ENCODE measurements around the gene EFCC1.

Gene EFCC1

DNA sequence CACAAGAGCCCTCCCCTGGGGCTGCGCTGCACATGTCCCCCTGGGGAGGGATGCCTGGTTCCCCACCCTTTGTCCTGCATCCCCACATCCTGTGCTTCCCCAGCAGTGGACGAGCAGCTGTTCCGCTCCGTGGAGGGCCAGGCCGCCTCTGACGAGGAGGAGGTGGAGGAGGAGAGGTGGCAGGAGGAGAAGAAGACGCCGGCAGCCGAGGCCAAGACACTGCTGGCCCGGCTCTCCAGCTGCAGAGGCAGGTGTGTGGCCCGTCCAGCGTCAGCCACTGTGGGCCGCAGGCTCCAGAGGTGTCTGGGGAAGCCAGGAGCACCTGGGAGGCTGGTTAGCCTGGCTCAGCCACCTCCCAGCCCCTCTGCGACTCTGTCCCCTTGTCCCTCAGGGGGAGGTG is 31.6 kb downstream of the EFCC1 start:
- FAIRE-seq: no peak
- DNase-seq (ENCODE audit: low spot score): no peak

DNA sequence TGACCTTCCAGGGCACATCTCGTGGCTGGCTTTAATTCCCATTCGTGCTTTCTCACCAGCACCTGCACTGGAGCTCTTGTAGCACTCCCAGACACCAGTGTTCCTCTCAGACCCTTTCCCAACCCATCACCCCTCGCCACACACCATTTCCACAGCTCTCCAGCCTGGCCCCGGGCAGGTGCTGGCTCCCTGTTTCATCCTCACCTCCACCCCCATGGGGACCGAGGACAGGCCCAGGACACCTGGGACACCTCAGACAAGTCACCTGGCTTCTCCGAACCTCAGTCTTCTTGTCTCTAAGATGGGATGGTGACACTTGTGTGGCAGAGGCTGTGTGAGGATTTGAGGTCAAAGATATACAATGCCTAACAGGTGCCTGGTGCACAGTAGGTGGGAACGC is 32.0 kb downstream of the EFCC1 start:
- FAIRE-seq (no peak), DNase-seq (ENCODE audit: low spot score) (no peak)

DNA sequence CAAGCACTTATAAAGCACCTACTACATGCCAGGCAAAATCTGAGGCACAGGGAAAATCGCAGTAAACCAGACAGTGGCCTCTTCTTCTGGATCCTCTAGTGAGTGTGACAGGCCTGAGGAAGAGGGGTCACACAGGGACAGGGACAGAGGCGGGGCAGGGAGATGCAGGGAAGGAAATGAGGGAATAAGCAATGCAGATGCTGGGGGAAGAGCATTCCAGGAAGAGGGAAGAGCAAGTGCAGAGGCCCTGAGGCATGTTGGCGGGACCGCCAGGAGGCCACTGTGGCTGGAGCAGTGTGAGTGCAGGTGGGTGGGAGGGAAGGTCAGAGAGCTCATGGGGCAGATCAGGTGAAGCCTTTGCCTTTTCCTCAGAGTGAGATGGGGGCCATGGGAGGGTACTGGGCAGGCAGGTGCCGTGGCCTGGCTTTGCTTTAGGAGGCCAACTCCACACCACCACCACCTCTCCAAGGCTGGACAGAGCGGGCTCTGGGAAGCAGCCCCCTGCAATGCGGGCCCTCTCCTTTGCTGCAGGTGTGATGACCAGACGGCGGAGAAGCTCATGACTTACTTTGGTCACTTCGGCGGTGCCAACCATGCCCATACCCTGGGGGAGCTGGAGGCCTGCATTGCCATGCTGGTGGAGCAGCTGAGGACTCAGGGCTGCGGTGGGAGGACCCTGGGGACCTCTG is 32.7 kb downstream of the EFCC1 start:
- DNase-seq (ENCODE audit: low spot score) (no peak), FAIRE-seq (no peak)

DNA sequence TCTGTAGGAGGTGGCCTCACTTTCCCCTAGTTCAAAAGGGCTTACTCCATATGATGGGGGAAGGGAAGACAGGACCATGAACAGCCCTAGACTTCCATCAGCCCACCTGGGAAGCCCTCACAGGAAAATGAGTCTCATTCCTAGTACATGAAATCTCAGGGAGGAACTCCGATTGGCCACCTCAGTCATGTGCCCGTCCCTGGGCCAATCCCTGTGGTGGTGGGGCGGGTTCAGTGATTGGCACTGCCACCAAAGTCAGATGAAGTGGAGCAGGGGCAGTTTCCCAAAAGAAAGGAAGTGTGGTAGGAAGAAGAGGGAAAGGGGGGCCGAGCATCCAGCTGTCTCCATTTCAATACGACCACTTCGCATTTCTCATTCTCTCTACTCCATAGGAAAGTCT is 33.5 kb downstream of the EFCC1 start:
- FAIRE-seq: no peak
- no peak for DNase-seq (ENCODE audit: low spot score)

DNA sequence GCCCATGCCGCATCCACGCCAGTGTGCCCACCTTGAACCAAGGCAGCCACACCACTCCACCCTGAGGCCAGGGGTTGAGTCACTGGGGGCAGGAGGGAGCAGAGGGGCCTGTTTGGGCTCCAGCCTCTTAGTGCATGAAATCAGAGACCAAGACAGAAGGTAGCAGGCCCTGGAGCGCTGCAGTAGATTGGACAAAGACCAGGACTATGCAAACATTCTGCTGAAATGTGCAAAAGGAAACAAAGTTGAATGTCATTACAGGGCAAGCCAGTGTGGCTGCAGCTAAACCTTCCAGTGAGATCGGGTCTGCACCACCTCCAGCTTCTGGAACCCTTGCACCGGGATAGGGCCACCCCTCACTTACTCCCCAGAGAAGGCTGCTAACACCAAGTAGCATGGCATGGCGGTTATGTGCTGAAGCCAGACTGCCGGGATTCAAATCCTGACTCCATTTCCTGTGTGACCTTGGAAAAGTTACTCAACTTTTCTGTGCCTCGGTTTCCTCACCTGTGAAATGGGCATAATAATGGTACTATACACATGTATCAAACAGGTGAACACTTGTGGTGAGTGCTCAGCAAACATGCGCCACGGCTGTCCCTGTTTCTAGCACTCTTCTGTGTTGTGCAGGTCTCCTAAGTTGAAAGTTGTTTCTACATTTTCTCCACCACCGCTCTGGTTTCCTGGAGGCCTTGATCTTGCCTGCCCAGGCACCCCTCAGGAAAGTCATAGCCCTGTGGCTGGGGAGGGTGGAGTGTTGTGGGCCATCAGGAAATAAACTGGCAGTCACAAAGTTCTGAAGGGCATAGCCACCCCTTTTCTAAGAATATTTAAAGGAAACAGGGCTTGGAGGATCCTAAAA is 34.5 kb downstream of the EFCC1 start:
- no peak for DNase-seq (ENCODE audit: low spot score)
- no peak for FAIRE-seq

DNA sequence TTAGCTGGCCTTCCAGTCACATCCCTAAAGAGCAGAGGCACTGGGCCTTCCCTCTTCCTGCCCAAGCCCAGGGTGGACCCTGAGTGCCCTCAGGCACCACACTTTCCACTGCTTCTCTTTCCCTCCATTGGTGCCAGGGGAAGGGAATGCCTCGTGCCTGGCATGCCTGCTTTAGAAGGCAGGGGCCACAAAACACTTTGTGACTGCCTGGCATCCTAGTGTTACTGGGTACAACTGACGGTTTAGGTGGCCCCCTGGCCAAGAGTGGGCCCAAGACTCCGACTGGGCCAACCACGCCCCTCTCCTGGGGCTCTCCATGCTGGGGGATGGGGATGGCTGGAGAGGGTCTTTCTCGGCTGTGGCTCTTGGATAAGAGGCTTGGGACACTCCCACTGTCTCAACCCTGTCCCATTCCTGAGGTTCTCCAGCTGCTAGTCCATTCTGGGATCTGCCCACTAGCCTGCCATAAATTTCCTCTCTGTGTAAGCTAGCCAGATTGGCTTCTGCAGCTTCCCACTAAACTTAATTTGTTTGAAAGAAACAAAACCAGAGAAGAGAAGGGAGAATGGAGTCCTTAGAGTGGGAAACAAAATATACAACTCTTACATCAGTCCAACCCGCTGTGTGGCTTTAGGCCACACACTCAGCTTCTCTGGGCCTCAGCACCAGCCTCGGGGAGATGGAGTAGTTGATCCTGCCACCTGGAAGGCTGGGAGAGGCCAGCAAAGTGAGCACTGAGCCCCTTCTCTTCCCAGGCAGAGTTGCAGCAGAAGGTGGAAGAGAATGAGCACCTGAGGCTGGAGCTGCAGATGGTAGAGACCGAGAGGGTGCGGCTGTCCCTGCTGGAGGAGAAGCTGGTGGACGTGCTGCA is 35.4 kb downstream of the EFCC1 start:
- FAIRE-seq (no peak), DNase-seq (ENCODE audit: low spot score) (no peak)

DNA sequence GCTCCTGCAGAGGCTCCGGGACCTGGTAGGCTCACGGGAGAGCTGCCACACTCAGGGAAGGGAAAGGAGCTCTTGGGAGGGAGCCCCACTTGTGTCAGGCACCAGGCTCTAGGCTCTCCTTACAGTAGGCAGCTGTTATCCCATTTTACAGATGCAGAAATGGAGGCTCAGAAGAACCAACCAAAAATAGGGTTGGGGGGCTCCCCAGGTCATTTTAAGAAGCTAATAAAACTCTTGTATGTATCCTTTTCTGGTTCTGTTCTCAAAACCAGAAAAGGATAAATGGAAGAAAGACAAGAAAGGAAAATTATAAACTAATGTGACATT is 36.0 kb downstream of the EFCC1 start:
- DNase-seq (ENCODE audit: low spot score) (no peak), FAIRE-seq (no peak)

DNA sequence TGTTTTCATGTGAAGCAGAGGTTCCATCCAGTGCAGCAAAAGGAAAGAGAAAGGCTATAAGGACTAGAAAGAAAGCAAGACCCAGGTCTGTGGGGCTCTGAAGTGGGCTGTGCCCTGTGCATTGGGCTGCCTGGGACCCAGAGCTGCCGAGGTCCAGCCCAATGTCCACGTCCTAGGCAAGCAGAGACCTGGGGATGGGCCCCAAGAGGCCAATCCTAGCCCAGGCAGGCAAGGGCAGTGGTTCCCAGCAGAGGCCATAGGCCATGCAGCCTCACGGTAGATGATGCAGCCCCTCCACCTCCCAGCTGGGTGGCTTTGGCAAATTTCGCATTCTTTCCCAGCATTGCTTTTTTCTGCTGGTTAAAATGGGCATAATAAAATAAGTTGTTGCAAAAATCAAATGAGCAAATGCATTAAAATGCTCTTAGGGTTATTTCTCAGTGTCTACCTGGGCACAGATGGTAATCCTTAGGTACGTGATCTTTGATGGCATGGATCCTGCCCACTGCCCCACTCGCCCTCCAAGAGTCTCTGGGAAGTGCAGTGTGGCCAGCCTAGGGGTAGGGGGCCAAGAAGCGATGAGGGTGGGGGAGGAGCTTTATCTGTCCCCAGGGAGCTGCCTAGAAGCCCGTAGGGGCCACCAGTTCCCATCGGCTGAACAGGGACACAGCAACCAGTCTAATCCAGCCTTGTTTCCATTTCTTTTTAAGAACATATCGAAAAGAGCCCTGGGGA is 37.2 kb downstream of the EFCC1 start:
- FAIRE-seq: no peak
- no peak for DNase-seq (ENCODE audit: low spot score)

DNA sequence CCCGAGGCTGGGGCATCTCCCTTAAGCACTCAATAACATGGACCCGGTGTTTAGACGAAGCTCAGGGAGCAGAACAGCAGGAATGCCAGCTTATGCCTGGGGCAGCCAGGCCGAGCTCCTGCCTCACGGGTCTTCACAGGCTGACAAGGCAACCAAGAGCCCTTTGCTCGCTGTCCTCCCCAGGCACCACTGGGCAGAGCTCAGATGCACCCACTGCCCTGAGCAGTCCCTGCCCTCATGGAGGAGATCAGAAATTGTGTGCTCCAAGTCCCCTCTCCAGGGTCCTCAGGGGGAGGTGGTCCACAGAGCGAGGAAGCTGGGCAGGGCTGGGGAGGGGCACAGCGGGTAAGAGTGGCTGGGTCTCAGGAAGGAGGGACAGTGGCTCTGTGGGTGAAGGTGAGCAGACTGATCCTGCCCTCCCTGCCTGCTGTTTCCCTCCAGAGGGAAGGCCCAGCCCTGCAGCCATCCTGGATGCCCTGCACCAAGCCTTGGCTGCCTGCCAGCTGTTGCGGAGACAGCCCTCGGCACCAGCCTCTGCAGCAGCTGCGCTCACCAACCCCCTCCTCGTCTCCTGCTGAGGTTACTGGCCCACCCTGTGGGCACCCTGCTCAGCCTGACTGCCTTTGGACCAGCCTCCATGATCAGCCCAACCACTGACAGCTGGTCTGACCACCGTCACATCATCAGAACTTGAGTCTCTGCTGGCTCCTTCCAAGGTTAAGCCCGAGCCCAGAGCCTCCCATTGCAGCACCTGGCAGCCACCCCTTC is 38.4 kb downstream of the EFCC1 start:
- FAIRE-seq: no peak
- DNase-seq (ENCODE audit: low spot score): peak; percentile 54

DNA sequence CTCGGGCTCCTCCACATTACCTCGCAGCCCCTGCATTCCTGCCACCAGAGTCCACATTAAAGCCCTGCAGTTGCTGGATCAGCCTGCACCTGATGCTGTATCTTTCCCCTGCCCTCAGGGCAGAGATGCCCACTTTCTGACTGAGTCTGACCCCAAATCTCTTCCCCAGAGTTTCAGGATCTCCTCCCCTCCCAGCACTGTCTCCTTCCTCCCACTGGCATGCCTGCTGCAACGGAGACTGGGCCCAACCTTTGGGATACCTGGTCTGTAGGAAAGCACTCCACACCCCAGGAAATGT is 38.9 kb downstream of the EFCC1 start:
- no peak for FAIRE-seq
- no peak for DNase-seq (ENCODE audit: low spot score)

DNA sequence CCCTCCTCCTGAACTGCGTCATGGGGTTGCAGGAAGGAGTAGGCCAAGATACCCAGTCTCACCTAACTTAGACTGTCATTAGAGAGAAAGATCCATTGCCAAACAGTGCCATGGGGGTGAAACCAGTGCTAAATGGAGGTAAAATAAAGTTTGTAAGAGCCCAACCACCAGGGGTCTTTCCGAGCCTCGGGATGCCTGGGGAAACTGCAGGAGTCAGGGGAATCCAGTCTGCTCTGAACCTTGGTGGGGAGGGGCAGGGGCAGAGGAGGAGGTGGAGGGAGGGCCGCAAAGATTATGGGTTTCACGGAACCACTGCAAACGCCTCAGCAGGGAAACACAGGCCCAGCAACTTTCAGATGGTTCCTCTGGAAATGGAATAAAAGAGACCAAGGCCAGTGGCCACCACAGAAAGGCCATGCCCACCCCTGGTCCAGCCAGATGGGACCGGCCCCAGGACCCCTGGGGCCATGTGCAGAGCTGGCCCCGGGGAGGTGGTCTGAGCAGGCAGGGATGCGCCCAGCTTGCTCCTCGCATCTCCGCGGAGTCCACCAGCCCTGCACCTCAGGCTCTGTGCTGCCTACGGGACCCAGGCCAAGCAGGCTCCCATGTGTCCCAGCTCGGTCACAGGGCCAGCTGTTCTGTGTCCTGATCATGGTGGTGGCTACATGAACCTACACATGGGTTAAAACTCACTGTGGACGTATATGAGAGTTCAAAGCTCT is 39.6 kb downstream of the EFCC1 start:
- FAIRE-seq (no peak), DNase-seq (ENCODE audit: low spot score) (no peak)

DNA sequence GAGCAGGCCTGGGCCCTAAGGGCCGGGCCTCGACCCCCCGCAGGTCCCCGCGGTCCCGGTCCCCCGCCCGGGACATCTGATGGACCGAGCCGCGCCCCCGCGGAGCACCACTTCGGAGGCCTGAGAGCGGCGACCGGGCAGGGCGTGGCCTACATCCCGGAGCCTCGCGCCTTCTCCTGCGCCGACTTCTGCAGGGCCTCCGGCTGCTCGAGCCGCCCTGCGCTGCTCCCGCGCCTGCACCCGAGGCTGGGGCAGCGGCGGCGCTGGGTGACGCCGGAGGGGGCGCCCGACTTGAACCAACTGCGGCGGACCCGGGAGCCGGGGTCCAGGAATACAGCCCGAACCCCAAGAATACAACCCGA is 44.6 kb downstream of the EFCC1 start:
- DNase-seq (ENCODE audit: low spot score): no peak
- FAIRE-seq: no peak

DNA sequence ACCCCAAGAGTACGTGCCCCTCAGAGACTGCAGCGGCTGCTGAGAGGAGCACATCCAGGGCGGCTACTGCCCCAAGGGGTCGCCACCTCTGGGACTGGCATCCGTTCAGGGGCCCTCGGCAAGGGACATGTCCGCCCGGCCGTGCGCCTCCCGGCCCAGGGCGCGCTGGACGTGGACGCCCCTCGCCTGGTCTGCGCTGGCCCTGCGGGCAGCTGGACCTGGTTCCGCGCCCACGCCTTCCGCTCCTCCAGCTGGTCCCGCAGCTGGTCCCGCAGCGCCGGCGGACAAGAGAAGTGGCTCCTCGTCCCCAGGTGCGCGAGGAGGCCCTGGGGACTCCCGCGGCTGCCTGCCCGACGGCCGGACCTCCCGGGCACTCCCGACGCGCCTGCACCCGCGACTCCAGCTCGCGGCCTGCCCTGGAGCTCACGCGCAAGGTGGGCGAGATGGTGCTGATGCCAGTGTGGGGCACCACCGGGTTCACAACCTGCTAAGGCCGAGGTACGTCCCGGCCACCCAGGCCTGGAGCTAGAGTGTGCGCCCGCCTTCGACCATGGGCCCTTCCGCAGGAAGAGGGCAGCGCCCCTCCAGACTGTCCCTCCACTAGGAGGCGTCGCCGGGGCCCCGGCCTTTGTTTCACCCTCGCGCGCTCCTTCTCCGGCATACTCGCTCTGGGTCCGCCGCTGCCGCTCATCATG is 45.1 kb downstream of the EFCC1 start:
- no peak for DNase-seq (ENCODE audit: low spot score)
- no peak for FAIRE-seq

DNA sequence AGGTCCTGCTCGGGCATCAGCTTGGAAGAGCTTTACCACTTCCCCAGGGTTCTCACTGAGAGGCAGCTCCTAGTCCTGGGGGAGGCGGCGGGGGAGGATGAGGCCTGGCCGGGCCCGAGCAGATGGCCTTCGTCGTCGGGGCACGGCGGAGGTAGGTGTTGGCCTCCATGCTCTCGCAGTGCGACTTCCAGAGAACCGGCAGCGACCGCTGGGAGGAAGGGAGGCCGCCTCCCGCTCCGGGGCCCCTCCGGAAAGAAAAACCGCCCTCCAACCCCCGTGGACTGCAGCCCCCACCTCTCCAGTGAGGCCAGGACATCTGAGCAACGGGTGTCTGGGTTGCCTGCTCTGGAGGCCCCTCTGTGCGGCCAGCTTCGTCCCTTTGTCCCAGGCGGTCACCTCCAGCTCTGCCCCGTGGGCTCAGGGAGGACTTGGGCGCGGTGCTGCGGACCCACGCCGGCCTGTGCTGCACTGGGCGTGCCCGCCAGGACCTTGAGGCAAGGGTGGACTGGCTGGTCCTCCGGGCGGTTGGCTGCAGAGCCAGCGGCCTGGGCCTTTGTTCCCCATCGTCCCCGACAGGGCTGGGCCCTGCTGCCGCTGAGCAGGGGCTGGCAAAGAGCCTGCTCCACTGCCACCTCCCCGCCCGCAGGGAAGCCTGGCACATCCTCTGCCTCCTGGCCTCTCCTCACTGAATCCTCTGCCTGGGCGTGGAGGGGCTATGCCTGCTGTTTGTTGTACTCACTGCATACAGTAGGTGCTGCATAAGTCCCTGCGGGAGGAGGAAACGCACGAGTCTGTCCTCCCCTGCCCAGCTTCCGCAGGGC is 45.8 kb downstream of the EFCC1 start:
- FAIRE-seq (no peak), DNase-seq (ENCODE audit: low spot score) (no peak)

DNA sequence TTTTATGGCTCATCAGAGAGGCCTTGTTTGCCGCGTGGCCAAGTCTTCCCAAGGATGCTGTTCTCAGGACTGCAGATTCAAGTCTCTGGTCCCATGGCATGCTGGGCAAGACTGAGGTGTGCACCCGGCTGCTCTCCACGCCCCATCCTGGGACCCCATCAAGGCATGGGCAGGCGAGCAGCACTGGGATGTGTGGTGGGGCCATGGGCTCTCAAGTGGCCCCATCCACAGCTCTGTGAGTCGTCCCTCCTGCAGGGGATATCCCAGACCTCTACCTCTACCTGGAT is 46.4 kb downstream of the EFCC1 start:
- no peak for DNase-seq (ENCODE audit: low spot score)
- FAIRE-seq: no peak

DNA sequence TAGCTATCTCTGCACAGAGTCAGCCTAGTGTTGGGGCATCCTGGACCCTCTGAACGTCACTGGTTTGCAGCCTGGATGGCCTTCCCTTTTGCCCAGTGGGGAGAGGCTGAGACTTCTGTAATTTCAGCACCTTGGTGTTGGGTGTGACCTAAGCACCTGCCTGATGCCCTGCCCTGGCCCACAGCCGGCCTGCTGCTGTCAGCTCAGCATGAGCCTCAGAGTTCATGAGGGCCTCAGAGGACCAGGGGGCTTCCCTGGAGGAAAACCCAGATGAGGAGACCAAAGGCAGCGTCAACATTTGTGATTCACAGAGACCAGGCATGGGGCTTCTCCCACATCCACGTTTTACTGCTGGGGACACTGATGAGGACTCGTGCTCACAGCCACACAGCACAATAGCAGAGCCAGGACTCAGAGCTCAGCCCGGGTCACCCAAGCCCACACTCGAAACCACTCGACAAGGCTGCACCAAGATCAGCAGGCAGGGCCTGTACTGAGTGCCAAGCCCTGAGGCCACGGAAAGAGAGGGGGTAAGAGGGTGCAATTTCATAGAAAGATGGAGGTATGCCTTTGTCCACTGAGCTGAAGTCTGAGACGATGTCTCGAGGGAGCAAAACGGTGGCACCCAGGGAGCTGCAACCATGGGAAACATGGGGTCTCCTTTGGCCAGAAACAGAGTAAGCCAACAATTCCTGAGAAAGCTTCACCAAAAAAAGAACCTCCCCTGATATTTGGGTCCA is 49.6 kb downstream of the EFCC1 start:
- DNase-seq (ENCODE audit: low spot score) (no peak), FAIRE-seq (no peak)

DNA sequence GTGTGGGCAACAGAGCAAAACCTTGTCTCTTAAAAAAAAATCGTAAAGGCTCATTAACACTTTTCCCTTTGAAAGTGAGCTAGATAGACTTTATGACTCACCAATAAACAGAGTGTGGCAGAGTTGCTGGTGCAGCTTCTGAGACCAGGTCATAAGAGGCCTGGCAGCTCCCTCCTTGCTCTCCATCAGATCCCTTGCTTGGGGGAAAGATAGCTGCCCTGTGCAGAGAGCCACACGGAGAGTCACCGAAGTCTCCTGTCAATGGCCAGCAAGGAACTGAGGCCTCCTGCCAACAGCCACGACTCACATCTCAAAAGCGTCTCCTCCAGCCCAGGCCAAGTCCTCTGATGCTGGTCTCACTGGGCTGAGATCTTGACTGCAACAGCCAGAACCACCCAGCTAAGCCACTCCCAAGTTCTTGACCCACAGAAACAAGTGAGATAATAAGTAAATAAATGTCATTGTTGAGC is 50.8 kb downstream of the EFCC1 start:
- no peak for DNase-seq (ENCODE audit: low spot score)
- FAIRE-seq: no peak

DNA sequence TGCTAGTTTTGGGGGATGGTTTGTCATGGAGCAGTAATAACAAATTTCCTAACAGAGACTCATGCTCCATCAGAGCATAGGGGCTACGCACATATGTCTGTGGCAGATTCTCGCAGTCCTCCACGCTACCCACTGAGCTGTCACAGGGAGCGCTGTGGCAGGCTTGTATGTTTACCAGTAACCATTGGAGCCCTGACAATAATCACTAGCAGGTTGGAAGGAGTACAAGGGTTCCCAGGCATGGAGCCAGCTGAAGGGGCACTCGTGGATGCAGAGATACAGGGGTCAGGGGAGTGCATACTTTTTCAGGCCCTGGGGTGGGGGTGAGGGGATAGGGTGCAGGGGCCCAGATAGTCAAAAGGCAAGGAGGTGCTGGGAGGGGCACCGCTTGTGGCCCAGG is 51.6 kb downstream of the EFCC1 start:
- DNase-seq (ENCODE audit: low spot score): no peak
- FAIRE-seq: no peak
